GM12878 (cell line): ENCODE results near the gene PHOX2A. TPM values are rescaled to one million over a fixed set of nuclear protein-coding genes. Genes with fewer than 3 reads are reported as not detected.

Experiments used
- BHLHE40 ChIP-seq, 2 experiments: fragments of 450-650 bp in 1 of 2; IDR thresholded peaks; 2 replicates each; pipeline ENCODE4 v1.6.1; 2011 to 2017; ENCODE audit warnings: low read depth in 2 of 2, borderline replicate concordance in 1 of 2, improper control_type of control experiment in 1 of 2, low read length in 1 of 2, mild to moderate bottlenecking in 1 of 2
- CEBPZ ChIP-seq: fragments of 150-350 bp; IDR thresholded peaks from 2 replicates; pipeline ENCODE4 v1.6.1; 2016; ENCODE audit warnings: low read depth, low read length
- MAX ChIP-seq: IDR thresholded peaks from 2 replicates; pipeline ENCODE4 v1.6.1; 2012; ENCODE audit warnings: low read depth, low read length, improper control_type of control experiment
- PAX5 ChIP-seq: IDR thresholded peaks from 2 replicates; pipeline ENCODE4 v1.6.1; 2011; ENCODE audit warnings: low read depth, low read length, borderline replicate concordance
- PKNOX1 ChIP-seq: fragments of 450-650 bp; IDR thresholded peaks from 2 replicates; pipeline ENCODE4 v1.6.1; 2016; ENCODE audit warnings: mild to moderate bottlenecking
- RELA ChIP-seq: fragments of 450-650 bp; IDR thresholded peaks from 2 replicates; pipeline ENCODE4 v1.8.0; 2014; ENCODE audit warnings: borderline replicate concordance; ENCODE audit not compliant: partially characterized antibody
- SUPT20H ChIP-seq: IDR thresholded peaks from 2 replicates; pipeline ENCODE4 v1.6.1; 2011; ENCODE audit warnings: low read depth, mild to moderate bottlenecking, low read length, moderate library complexity, borderline replicate concordance; ENCODE audit not compliant: control insufficient read depth
- TARDBP ChIP-seq: IDR thresholded peaks from 2 replicates; pipeline ENCODE4 v1.6.1; 2016; ENCODE audit warnings: borderline replicate concordance
- ZNF274 ChIP-seq: IDR thresholded peaks from one replicate; pipeline ENCODE4 v1.8.0; 2011; ENCODE audit not compliant: insufficient read length, insufficient read depth
- polyA plus RNA-seq, 11 experiments: library from polyadenylated mRNA; depleted of rRNA in 4 of 11; unstranded in 6 of 11; stranded (reverse) in 5 of 11; fragments of >200 nt; fragmentation: Nextera tagmentation in 4 of 11; fragmentation: Illumina TruSeq in 1 of 11; extraction: Ambion mirVana in 4 of 11; extraction: Trizol in 1 of 11; gene quantifications; 1 replicate in 1 of 11; 2 replicates in 10 of 11; pipeline versions ENCODE4 v1.2.1 to v1.2.3, GENCODE V29; 2011 to 2016; ENCODE audit warnings: inconsistent platforms in 2 of 11, missing spikeins in 2 of 11, low read depth in 1 of 11
- total RNA-seq, 4 experiments: library from RNA; depleted of rRNA in 3 of 4; stranded (reverse); fragments of >200 nt in 3 of 4; fragmentation: Illumina TruSeq in 1 of 4; extraction: Trizol in 1 of 4; gene quantifications; 2 replicates each; pipeline versions ENCODE4 v1.2.1 to v1.2.3, GENCODE V29; 2013 to 2021

Gene PHOX2A
- total and polyA plus RNA-seq, 10 of the 15 experiments (the other 5 are each of a cell fraction or from before 2014, with no cell fraction given): not detected

- TF ChIP-seq CEBPZ (no peak), SUPT20H (no peak), PKNOX1 (no peak), ZNF274 (no peak), MAX (no peak), PAX5 (no peak), RELA (no peak), TARDBP (no peak), BHLHE40 (IDR thresholded peaks at IDR 0.05; ENCODE audit: borderline replicate concordance in 1 of 2, low read depth in 2 of 2, low read length in 1 of 2) (no peak)
Observed at GRCh38 chr11:72222106-72222891, 21.7 kb downstream of the PHOX2A start (continued).
